K562 (cell line): ENCODE data around the gene STK4. TPM values are rescaled to one million over a fixed set of nuclear protein-coding genes. Genes with fewer than 3 reads are reported as not detected.
A peak's percentile ranks its signal among the peaks of the same experiment; 100 is the strongest.

Source experiments
- ATAC-seq: fragments of 200-7000 bp; cut with Tn5 transposase; 3 replicates; pipeline ENCODE4 v1.9.1; 2020; ENCODE audit warnings: moderate library complexity
- BruUV-seq: library from RNA; stranded (reverse); fragments of 400-500 nt; replicated peaks from 2 replicates; lab custom pipeline; 2021; lab: Mats Ljungman, UMichigan
- CTCF ChIA-PET: fragments of 300-600 bp; formaldehyde crosslinking; extraction: SDS; loops from one replicate; lab custom pipeline; 2021; ENCODE audit warnings: low intra/inter-chr PET ratio; lab: Yijun Ruan, JAX
- POLR2A ChIA-PET: fragments of 300-600, 350-650 bp; sonication (Branson Sonifier 250); formaldehyde crosslinking; extraction: SDS; loops from one replicate; lab custom pipeline; 2021; ENCODE audit warnings: antibody characterized with exemption, inconsistent platforms; lab: Yijun Ruan, JAX
- DNase-seq, 4 experiments: peaks; one replicate each; pipeline versions ENCODE4 v3.0.0 to v3.0.0-alpha.2; 2011 to 2018; ENCODE audit warnings: low spot score in 3 of 4, mixed read lengths in 3 of 4; ENCODE audit errors: extremely low read depth in 1 of 4
- FAIRE-seq: peaks from 2 replicates; lab custom pipeline; 2011; peaks lifted over from hg19 to GRCh38; lab: Jason Lieb, UNC
- H2AFZ ChIP-seq: 2 replicates; pipeline ENCODE4 v1.6.0; 2011; ENCODE audit warnings: low read depth, low read length, control low read depth, inconsistent platforms
- H3K27ac ChIP-seq: fragments of 200-600 bp; 3 replicates; pipeline ENCODE4 v1.8.0; 2011; ENCODE audit warnings: low read depth, mild to moderate bottlenecking, control low read depth, inconsistent platforms, low read length, moderate library complexity, mixed read lengths; ENCODE audit errors: extremely low read depth
- H3K27me3 ChIP-seq, 2 experiments: fragments of 300-600 bp in 1 of 2; 2 replicates in 1 of 2; 3 replicates in 1 of 2; pipeline versions ENCODE4 v1.6.0 to v1.8.0; 2011; ENCODE audit warnings: inconsistent platforms in 2 of 2, low read length in 2 of 2, mild to moderate bottlenecking in 1 of 2, mixed read lengths in 1 of 2, moderate library complexity in 1 of 2; ENCODE audit not compliant: control insufficient read depth in 2 of 2, insufficient read depth in 2 of 2
- H3K36me3 ChIP-seq: fragments of 300-600 bp; 3 replicates; pipeline ENCODE4 v1.8.0; 2011; ENCODE audit warnings: mild to moderate bottlenecking, low read length, inconsistent platforms; ENCODE audit not compliant: control insufficient read depth, insufficient read depth
- H3K4me1 ChIP-seq, 2 experiments: fragments of 200-600 bp in 1 of 2; replicated peaks in 1 of 2; 2 replicates in 1 of 2; 3 replicates in 1 of 2; pipeline versions ENCODE4 v1.5.1 to v1.8.0; 2011; ENCODE audit warnings: inconsistent platforms in 2 of 2, low read length in 2 of 2, mild to moderate bottlenecking in 1 of 2, mixed read lengths in 1 of 2, moderate library complexity in 1 of 2; ENCODE audit not compliant: control insufficient read depth in 2 of 2, insufficient read depth in 2 of 2
- H3K4me2 ChIP-seq: 2 replicates; pipeline ENCODE4 v1.6.1; 2011; ENCODE audit warnings: low read length, control low read depth, inconsistent platforms, mixed read lengths; ENCODE audit not compliant: insufficient read depth
- H3K4me3 ChIP-seq: fragments of 200-600 bp; sonication (generic), shearing (Covaris generic); 2 replicates; pipeline ENCODE4 v1.5.1; 2016; ENCODE audit warnings: control low read depth, inconsistent platforms
- H3K79me2 ChIP-seq: fragments of 200-600 bp; 3 replicates; pipeline ENCODE4 v1.8.0; 2011; ENCODE audit warnings: low read length, inconsistent platforms; ENCODE audit not compliant: control insufficient read depth, insufficient read depth
- H3K9ac ChIP-seq, 2 experiments: 2 replicates each; pipeline versions ENCODE4 v1.6.0 to v1.6.1; 2011; ENCODE audit warnings: low read depth in 2 of 2, low read length in 2 of 2, control low read depth in 1 of 2, inconsistent platforms in 1 of 2, mild to moderate bottlenecking in 1 of 2, mixed read lengths in 1 of 2; ENCODE audit not compliant: insufficient read depth in 1 of 2
- H3K9me1 ChIP-seq: one replicate; pipeline ENCODE4 v1.6.0; 2011; ENCODE audit warnings: inconsistent platforms, mild to moderate bottlenecking, low read length, moderate library complexity; ENCODE audit not compliant: control insufficient read depth, insufficient read depth
- H3K9me3 ChIP-seq: replicated peaks from 2 replicates; pipeline ENCODE4 v1.5.1; 2011; ENCODE audit warnings: low read depth, low read length, inconsistent platforms; ENCODE audit not compliant: control insufficient read depth, insufficient read depth
- H4K20me1 ChIP-seq: replicated peaks from 2 replicates; pipeline ENCODE4 v1.6.1; 2011; ENCODE audit warnings: low read length, inconsistent platforms, mixed read lengths; ENCODE audit not compliant: control insufficient read depth, insufficient read depth
- ARHGAP35 ChIP-seq: fragments of 450-650 bp; IDR thresholded peaks from 2 replicates; pipeline ENCODE4 v1.6.1; 2018; ENCODE audit not compliant: partially characterized antibody
- ARID1B ChIP-seq: fragments of 450-650 bp; IDR thresholded peaks from 2 replicates; pipeline ENCODE4 v1.6.1; 2016; ENCODE audit warnings: antibody characterized with exemption, mild to moderate bottlenecking, inconsistent platforms
- EP300 ChIP-seq: IDR thresholded peaks from 2 replicates; pipeline ENCODE4 v1.6.1; 2012; ENCODE audit warnings: low read length, improper control_type of control experiment
- ETV1 ChIP-seq: fragments of 450-650 bp; conservative IDR thresholded peaks from 2 replicates; pipeline ENCODE4 v1.6.1; 2016; ENCODE audit warnings: missing genetic modification characterization, control low read depth, low read depth, missing compliant biosample characterization
- MAFF ChIP-seq: IDR thresholded peaks from 2 replicates; pipeline ENCODE4 v1.6.1; 2012; ENCODE audit warnings: low read length, improper control_type of control experiment
- MAFG ChIP-seq: fragments of 450-650 bp; conservative IDR thresholded peaks from 2 replicates; pipeline ENCODE4 v1.6.1; 2016; ENCODE audit warnings: missing genetic modification characterization, missing compliant biosample characterization
- MEIS2 ChIP-seq: fragments of 450-650 bp; IDR thresholded peaks from 2 replicates; pipeline ENCODE4 v1.6.1; 2014; ENCODE audit warnings: mild to moderate bottlenecking; ENCODE audit not compliant: partially characterized antibody
- SNRNP70 ChIP-seq: fragments of 200-400 bp; formaldehyde crosslinking; optimal IDR thresholded peaks from 2 replicates; pipeline ENCODE3; 2017; ENCODE audit warnings: low read depth, low read length
- SP1 ChIP-seq: sonication (generic); formaldehyde crosslinking; IDR thresholded peaks from 2 replicates; pipeline ENCODE4 v1.8.1; 2022; ENCODE audit warnings: mild to moderate bottlenecking, missing genetic modification reagents
- WGBS: fragments of 100-300 bp; shearing (Covaris generic); methylation state at CpG from one replicate; pipeline ENCODE4 v1.1.6; 2016; ENCODE audit warnings: low coverage, mixed read lengths; ENCODE audit not compliant: insufficient coverage; ENCODE audit errors: missing lambda C conversion rate; 5-methylcytosine and 5-hydroxymethylcytosine counted together
- in situ Hi-C: fragments of 300-500 bp; cut with MboI; formaldehyde crosslinking; loops from 4 replicates; pipeline ENCODE4 v1.15.0; 2018; ENCODE audit warnings: inconsistent platforms, mixed read lengths
- intact Hi-C: fragments of 100-400 bp; cut with micrococcal nuclease; formaldehyde crosslinking; loops from 2 replicates; pipeline ENCODE4 v1.14.2; 2022
- polyA plus RNA-seq, 8 experiments: library from polyadenylated mRNA; depleted of rRNA in 4 of 8; stranded (reverse) in 5 of 8; unstranded in 3 of 8; fragments of >200 nt; fragmentation: Nextera tagmentation in 2 of 8; fragmentation: Illumina TruSeq in 1 of 8; extraction: Ambion mirVana in 2 of 8; extraction: Trizol in 1 of 8; gene quantifications; 2 replicates each; pipeline versions ENCODE4 v1.2.1 to v1.2.3, GENCODE V29; 2011 to 2014; ENCODE audit warnings: inconsistent platforms in 1 of 8, missing spikeins in 1 of 8
- total RNA-seq, 7 experiments: library from RNA; depleted of rRNA in 6 of 7; stranded (reverse); fragments of >200 nt in 6 of 7; fragmentation: Illumina TruSeq in 2 of 7; extraction: Trizol in 2 of 7; gene quantifications; 2 replicates each; pipeline versions ENCODE4 v1.2.1 to v1.2.3, GENCODE V29; 2011 to 2021; ENCODE audit warnings: low replicate concordance in 1 of 7
- TF ChIP-seq, protein P1 (sequence below), 3 experiments: fragments of 200-800 bp in 1 of 3; fragments of 250-450 bp in 1 of 3; fragments of 450-650 bp in 1 of 3; sonication (Bioruptor Pico) in 1 of 3; sonication (Bioruptor generic) in 1 of 3; formaldehyde crosslinking in 1 of 3; IDR thresholded peaks; 2 replicates each; pipeline versions ENCODE4 v1.6.1 to v1.8.0; 2016 to 2022; ENCODE audit warnings: mild to moderate bottlenecking in 2 of 3, missing genetic modification characterization in 2 of 3, missing compliant biosample characterization in 1 of 3, moderate library complexity in 1 of 3
- TF ChIP-seq, protein P2 (sequence below): fragments of 200-800 bp; sonication (Bioruptor generic); IDR thresholded peaks from 2 replicates; pipeline ENCODE4 v1.6.1; 2017; ENCODE audit warnings: missing genetic modification characterization, missing compliant biosample characterization
- TF ChIP-seq, protein P3 (sequence below): sonication (generic); formaldehyde crosslinking; IDR thresholded peaks from 2 replicates; pipeline ENCODE4 v1.8.1; 2023; ENCODE audit warnings: mild to moderate bottlenecking, missing genetic modification reagents
- TF ChIP-seq, protein P4 (sequence below), 2 experiments: fragments of 450-650 bp; IDR thresholded peaks; 2 replicates each; pipeline ENCODE4 v1.6.1; 2016

The STK4 gene
- total and polyA plus RNA-seq, 9 of the 15 experiments (the other 6 are each of a cell fraction or from before 2014, with no cell fraction given) = 11.9 to 30.6 (median 22.2) TPM

DNA sequence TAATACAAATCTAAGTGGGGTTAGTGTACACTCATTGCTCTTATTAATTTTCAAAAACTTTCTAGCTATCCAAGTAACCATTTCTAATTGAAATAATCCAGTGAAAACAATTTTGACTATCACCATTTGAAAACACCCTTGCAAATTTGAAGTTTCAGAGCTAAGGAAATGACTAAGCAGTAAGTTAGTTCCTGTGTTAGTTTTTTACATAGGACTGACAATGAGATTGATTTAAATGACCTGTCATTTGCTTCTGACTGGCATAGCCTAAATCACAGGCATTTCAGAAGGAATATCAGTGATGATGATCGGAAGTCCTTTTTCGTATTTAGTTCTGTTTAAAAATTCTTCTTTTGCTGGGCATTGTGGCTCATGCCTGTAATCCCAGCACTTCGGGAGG lies 27.0 kb downstream of the STK4 start:
- Histone ChIP-seq H3K9me1 (no peaks in the 10 kb centered on the region), H3K4me2 (no peak overlapping the region), H3K79me2 (peaks cover 24% of the 10 kb centered on the region), H3K27ac (peak overlapping the region; percentile 69; the same call in 1 of the 3 replicates), H3K9ac (peak overlapping the region in 1 of 2 experiments; percentile 14; a peak in 1 of 4 replicates), H3K4me3 (no peak overlapping the region), H3K27me3 (no peaks in the 10 kb centered on the region), H3K9me3 (no peaks in the 10 kb centered on the region), H4K20me1 (no peaks in the 10 kb centered on the region), H2AFZ (0 out of 2 replicates have a peak overlapping the region, but pooled peaks have one; percentile 59), H3K36me3 (peaks cover 49% of the 10 kb centered on the region), H3K4me1 (peaks cover 0 to 8% of the 10 kb centered on the region in 2 experiments; a peak in 4 of 5 replicates)
- BruUV-seq = no TSS peak
- FAIRE-seq (no peak), ATAC-seq (peak; percentile 71), DNase-seq (peak in 1 of 4 experiments; percentile 27)
- ChIA-PET POLR2A (interaction anchor here (0.5 to 1.3 kb wide), 4 partner anchors 16 to 442 kb away, joined by 3 to 4 read pairs (median 3); no protein-coding TSS in a partner anchor), CTCF (no interaction called here)
- in situ Hi-C loops = no loop called here
- WGBS = 74% methylated on average over 3 of the region's 3 CpGs
- intact Hi-C loops = no loop called here
- TF ChIP-seq SNRNP70 (no peak), MAFF (0 out of 2 replicates have a peak, but pooled peaks have one; percentile 30), ARHGAP35 (no peak), MAFG (tag) (peak; percentile 78), ETV1 (peak; percentile 60; the same call in 1 of the 2 replicates), MEIS2 (peak; percentile 96), SP1 (CRISPR knock-in tag) (no peak), ARID1B (peak; percentile 34; the same call in 1 of the 2 replicates), EP300 (peak; percentile 33; the same call in 1 of the 2 replicates)
- TF ChIP-seq, protein P1, sequence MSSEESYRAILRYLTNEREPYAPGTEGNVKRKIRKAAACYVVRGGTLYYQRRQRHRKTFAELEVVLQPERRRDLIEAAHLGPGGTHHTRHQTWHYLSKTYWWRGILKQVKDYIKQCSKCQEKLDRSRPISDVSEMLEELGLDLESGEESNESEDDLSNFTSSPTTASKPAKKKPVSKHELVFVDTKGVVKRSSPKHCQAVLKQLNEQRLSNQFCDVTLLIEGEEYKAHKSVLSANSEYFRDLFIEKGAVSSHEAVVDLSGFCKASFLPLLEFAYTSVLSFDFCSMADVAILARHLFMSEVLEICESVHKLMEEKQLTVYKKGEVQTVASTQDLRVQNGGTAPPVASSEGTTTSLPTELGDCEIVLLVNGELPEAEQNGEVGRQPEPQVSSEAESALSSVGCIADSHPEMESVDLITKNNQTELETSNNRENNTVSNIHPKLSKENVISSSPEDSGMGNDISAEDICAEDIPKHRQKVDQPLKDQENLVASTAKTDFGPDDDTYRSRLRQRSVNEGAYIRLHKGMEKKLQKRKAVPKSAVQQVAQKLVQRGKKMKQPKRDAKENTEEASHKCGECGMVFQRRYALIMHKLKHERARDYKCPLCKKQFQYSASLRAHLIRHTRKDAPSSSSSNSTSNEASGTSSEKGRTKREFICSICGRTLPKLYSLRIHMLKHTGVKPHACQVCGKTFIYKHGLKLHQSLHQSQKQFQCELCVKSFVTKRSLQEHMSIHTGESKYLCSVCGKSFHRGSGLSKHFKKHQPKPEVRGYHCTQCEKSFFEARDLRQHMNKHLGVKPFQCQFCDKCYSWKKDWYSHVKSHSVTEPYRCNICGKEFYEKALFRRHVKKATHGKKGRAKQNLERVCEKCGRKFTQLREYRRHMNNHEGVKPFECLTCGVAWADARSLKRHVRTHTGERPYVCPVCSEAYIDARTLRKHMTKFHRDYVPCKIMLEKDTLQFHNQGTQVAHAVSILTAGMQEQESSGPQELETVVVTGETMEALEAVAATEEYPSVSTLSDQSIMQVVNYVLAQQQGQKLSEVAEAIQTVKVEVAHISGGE (CRISPR knock-in tag; IDR thresholded peaks at IDR 0.05) = no peak
- TF ChIP-seq, protein P2, sequence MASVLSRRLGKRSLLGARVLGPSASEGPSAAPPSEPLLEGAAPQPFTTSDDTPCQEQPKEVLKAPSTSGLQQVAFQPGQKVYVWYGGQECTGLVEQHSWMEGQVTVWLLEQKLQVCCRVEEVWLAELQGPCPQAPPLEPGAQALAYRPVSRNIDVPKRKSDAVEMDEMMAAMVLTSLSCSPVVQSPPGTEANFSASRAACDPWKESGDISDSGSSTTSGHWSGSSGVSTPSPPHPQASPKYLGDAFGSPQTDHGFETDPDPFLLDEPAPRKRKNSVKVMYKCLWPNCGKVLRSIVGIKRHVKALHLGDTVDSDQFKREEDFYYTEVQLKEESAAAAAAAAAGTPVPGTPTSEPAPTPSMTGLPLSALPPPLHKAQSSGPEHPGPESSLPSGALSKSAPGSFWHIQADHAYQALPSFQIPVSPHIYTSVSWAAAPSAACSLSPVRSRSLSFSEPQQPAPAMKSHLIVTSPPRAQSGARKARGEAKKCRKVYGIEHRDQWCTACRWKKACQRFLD (CRISPR knock-in tag) = 0 out of 2 replicates have a peak, but pooled peaks have one; percentile 22
- TF ChIP-seq, protein P3, sequence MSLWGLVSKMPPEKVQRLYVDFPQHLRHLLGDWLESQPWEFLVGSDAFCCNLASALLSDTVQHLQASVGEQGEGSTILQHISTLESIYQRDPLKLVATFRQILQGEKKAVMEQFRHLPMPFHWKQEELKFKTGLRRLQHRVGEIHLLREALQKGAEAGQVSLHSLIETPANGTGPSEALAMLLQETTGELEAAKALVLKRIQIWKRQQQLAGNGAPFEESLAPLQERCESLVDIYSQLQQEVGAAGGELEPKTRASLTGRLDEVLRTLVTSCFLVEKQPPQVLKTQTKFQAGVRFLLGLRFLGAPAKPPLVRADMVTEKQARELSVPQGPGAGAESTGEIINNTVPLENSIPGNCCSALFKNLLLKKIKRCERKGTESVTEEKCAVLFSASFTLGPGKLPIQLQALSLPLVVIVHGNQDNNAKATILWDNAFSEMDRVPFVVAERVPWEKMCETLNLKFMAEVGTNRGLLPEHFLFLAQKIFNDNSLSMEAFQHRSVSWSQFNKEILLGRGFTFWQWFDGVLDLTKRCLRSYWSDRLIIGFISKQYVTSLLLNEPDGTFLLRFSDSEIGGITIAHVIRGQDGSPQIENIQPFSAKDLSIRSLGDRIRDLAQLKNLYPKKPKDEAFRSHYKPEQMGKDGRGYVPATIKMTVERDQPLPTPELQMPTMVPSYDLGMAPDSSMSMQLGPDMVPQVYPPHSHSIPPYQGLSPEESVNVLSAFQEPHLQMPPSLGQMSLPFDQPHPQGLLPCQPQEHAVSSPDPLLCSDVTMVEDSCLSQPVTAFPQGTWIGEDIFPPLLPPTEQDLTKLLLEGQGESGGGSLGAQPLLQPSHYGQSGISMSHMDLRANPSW (CRISPR knock-in tag) = no peak
- TF ChIP-seq, protein P4, sequence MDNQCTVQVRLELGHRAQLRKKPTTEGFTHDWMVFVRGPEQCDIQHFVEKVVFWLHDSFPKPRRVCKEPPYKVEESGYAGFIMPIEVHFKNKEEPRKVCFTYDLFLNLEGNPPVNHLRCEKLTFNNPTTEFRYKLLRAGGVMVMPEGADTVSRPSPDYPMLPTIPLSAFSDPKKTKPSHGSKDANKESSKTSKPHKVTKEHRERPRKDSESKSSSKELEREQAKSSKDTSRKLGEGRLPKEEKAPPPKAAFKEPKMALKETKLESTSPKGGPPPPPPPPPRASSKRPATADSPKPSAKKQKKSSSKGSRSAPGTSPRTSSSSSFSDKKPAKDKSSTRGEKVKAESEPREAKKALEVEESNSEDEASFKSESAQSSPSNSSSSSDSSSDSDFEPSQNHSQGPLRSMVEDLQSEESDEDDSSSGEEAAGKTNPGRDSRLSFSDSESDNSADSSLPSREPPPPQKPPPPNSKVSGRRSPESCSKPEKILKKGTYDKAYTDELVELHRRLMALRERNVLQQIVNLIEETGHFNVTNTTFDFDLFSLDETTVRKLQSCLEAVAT (IDR thresholded peaks at IDR 0.05) = no peak
